ENCODE results near the gene KCNN4.

DNA sequence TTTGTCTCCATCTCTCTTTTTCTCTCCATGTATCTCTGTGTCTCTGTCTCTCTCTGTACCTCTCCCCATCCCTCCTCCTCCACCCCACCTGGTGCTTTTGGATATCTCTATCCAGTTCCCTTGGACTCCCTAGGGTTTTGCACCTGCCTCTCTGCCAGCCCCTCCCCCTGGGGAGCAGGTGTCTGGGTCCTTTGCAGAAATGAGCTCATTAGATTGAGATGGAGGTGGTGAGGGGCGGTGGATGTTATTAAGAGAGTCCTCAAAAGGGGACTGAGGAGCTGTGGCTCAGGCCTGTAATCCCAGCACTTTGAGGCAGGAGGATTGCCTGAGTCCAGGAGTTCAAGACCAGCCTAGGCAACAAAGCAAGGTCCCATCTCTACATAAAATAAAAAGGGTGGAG, 2.1 kb downstream of the KCNN4 start:
- TF ChIP-seq TAF1 (IDR thresholded peaks at IDR 0.05; ENCODE audit: low read depth) (no peak), EZH2 (IDR thresholded peaks at IDR 0.05; ENCODE audit: borderline replicate concordance, insufficient read depth, low read length, poor library complexity, severe bottlenecking) (no peak), RAD21 (conservative IDR thresholded peaks at IDR 0.05) (no peak)
- TF ChIP-seq, protein P1, sequence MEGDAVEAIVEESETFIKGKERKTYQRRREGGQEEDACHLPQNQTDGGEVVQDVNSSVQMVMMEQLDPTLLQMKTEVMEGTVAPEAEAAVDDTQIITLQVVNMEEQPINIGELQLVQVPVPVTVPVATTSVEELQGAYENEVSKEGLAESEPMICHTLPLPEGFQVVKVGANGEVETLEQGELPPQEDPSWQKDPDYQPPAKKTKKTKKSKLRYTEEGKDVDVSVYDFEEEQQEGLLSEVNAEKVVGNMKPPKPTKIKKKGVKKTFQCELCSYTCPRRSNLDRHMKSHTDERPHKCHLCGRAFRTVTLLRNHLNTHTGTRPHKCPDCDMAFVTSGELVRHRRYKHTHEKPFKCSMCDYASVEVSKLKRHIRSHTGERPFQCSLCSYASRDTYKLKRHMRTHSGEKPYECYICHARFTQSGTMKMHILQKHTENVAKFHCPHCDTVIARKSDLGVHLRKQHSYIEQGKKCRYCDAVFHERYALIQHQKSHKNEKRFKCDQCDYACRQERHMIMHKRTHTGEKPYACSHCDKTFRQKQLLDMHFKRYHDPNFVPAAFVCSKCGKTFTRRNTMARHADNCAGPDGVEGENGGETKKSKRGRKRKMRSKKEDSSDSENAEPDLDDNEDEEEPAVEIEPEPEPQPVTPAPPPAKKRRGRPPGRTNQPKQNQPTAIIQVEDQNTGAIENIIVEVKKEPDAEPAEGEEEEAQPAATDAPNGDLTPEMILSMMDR (IDR thresholded peaks at IDR 0.05; ENCODE audit: poor library complexity, severe bottlenecking) = no peak

Measured in neural cell (in vitro differentiated cells).